GM18505 (cell line): Measurements from ENCODE around the gene CLIC4.
"Not testable (repeated sequence)": the region's sequence is repeated elsewhere in the genome, so short reads cannot be mapped to it uniquely, and the experiment has no call there.

Experiments
- ATAC-seq: cut with Tn5 transposase; IDR thresholded peaks from one replicate; pipeline ENCODE4 v1.9.1; 2021; ENCODE audit not compliant: unreplicated experiment
- POLR2A ChIP-seq: IDR thresholded peaks from 4 replicates; pipeline ENCODE4 v1.6.1; 2011; ENCODE audit warnings: borderline replicate concordance; ENCODE audit not compliant: insufficient read depth, insufficient read length; ENCODE audit errors: extremely low read depth

The CLIC4 gene

GRCh38 chr1:24805534-24806301, 60.5 kb downstream of the CLIC4 start:
- ATAC-seq, result no peak

GRCh38 chr1:24806588-24806987, 61.3 kb downstream of the CLIC4 start:
- ATAC-seq, result no peak
- TF ChIP-seq POLR2A, result no peak

More at GRCh38 chr1:24805534-24806301, 60.5 kb downstream of the CLIC4 start:
- TF ChIP-seq POLR2A, result no peak

- not testable (repeated sequence) for ATAC-seq
Observed at GRCh38 chr1:24811494-24811893, 66.2 kb downstream of the CLIC4 start.

- ATAC-seq, result not testable (repeated sequence)
Observed at GRCh38 chr1:24820221-24820620, 75.0 kb downstream of the CLIC4 start.

GRCh38 chr1:24822887-24823286, 77.6 kb downstream of the CLIC4 start:
- no peak for TF ChIP-seq POLR2A
- ATAC-seq, result no peak

- not testable (repeated sequence) for ATAC-seq
Observed at GRCh38 chr1:24823486-24823885, 78.2 kb downstream of the CLIC4 start.

- ATAC-seq, result no peak
- no peak for TF ChIP-seq POLR2A
Observed at GRCh38 chr1:24825174-24825573, 79.9 kb downstream of the CLIC4 start.

GRCh38 chr1:24826510-24826909, 81.3 kb downstream of the CLIC4 start:
- no peak for ATAC-seq
- no peak for TF ChIP-seq POLR2A

- no peak for TF ChIP-seq POLR2A
- no peak for ATAC-seq
Observed at GRCh38 chr1:24827379-24828135, 82.3 kb downstream of the CLIC4 start.

- ATAC-seq, result no peak
- TF ChIP-seq POLR2A, result no peak
Observed at GRCh38 chr1:24828183-24828886, 83.1 kb downstream of the CLIC4 start.

- no peak for ATAC-seq
- no peak for TF ChIP-seq POLR2A
Observed at GRCh38 chr1:24828887-24829192, 83.6 kb downstream of the CLIC4 start.

- ATAC-seq, result no peak
- TF ChIP-seq POLR2A, result no peak
Observed at GRCh38 chr1:24830680-24831272, 85.5 kb downstream of the CLIC4 start.

GRCh38 chr1:24841593-24841992, 96.3 kb downstream of the CLIC4 start:
- TF ChIP-seq POLR2A, result no peak
- ATAC-seq, result no peak

GRCh38 chr1:24846671-24847070, 101.4 kb downstream of the CLIC4 start:
- TF ChIP-seq POLR2A, result no peak
- no peak for ATAC-seq
